Breast epithelium (tissue), 3 donors: ENCODE data around the gene AKR1C1.
"Not testable (repeated sequence)": the region's sequence is repeated elsewhere in the genome, so short reads cannot be mapped to it uniquely, and the experiment has no call there.

Experiments used
- CTCF ChIP-seq, 3 donors: fragments of 450-650 bp; IDR thresholded peaks; one replicate each; pipeline ENCODE4 v1.5.1; 2016 to 2017; ENCODE audit warnings: antibody characterized with exemption in 3 of 3, mild to moderate bottlenecking in 3 of 3, moderate library complexity in 3 of 3
- POLR2A ChIP-seq: fragments of 450-650 bp; IDR thresholded peaks from one replicate; pipeline ENCODE4 v1.6.1; 2016; ENCODE audit warnings: antibody characterized with exemption, mild to moderate bottlenecking, moderate library complexity
- POLR2AphosphoS5 ChIP-seq, 3 donors: sonication (generic); formaldehyde crosslinking; IDR thresholded peaks; one replicate each; pipeline ENCODE4 v1.6.1; 2017; ENCODE audit warnings: antibody characterized with exemption in 3 of 3

DNA sequence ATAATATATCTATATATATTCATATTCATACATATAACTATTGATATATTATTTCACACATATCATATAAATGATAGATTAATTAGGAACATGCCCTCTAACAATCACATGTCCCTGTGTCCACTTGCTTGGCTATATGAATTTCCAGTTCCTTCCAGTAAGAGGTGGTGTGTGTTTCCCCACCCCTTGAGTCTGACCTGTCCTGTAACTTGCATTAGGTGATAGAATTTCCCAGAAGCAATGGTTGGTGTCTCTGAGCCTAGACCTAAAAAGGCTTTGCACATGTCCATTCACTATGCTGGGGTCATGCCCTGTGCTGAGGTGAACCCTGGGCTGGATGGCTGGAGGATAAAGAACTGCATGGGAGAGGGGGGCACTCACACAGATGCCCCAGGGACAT is 31.0 kb downstream of the AKR1C1 start:
- not testable (repeated sequence) for TF ChIP-seq POLR2A; CTCF (IDR thresholded peaks at IDR 0.05); POLR2AphosphoS5 (IDR thresholded peaks at IDR 0.05)
